ENCODE data around the gene ZDHHC5.

DNA sequence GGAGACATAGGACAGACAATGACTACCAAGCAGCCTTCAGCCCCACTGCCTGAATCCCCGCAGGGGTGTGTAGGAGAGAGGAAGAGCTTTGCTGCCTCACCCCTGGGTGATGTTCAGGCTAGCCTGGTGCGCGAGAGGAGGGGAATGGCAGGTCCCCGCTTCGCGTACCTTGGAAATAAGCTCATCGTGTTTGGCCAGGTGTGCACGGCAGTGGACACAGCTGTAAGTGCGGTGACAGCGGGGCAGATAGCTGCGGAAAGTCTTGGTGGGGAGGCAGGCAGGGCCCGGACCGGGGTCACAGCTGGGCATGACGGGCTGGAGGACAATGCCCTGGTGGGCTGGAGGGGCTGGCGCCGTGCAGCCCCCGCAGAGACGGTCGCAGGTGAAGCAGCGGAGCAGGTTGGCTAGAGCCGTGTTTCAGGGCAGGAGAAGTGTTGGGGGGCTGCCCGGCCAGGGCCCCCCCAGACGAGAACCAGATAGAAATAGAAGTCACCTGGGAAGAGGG lies 21.1 kb upstream of the ZDHHC5 start:
- TF ChIP-seq CTCF (IDR thresholded peaks at IDR 0.05) (no peak), EP300 (IDR thresholded peaks at IDR 0.05) (no peak), POLR2A (IDR thresholded peaks at IDR 0.05) (no peak)
